K562 (cell line): ENCODE results near the gene GFRA1. TPM values are rescaled to one million over a fixed set of nuclear protein-coding genes. Genes with fewer than 3 reads are reported as not detected.
A peak's percentile ranks its signal among the peaks of the same experiment; 100 is the strongest.

Experiments
- ATAC-seq: fragments of 200-7000 bp; cut with Tn5 transposase; 3 replicates; pipeline ENCODE4 v1.9.1; 2020; ENCODE audit warnings: moderate library complexity
- BruUV-seq: library from RNA; stranded (reverse); fragments of 400-500 nt; replicated peaks from 2 replicates; lab custom pipeline; 2021; lab: Mats Ljungman, UMichigan
- CTCF ChIA-PET: fragments of 300-600 bp; formaldehyde crosslinking; extraction: SDS; loops from one replicate; lab custom pipeline; 2021; ENCODE audit warnings: low intra/inter-chr PET ratio; lab: Yijun Ruan, JAX
- POLR2A ChIA-PET: fragments of 300-600, 350-650 bp; sonication (Branson Sonifier 250); formaldehyde crosslinking; extraction: SDS; loops from one replicate; lab custom pipeline; 2021; ENCODE audit warnings: antibody characterized with exemption, inconsistent platforms; lab: Yijun Ruan, JAX
- DNase-seq, 4 experiments: peaks; one replicate each; pipeline versions ENCODE4 v3.0.0 to v3.0.0-alpha.2; 2011 to 2018; ENCODE audit warnings: low spot score in 3 of 4, mixed read lengths in 3 of 4; ENCODE audit errors: extremely low read depth in 1 of 4
- FAIRE-seq: peaks from 2 replicates; lab custom pipeline; 2011; peaks lifted over from hg19 to GRCh38; lab: Jason Lieb, UNC
- H2AFZ ChIP-seq: 2 replicates; pipeline ENCODE4 v1.6.0; 2011; ENCODE audit warnings: low read depth, low read length, control low read depth, inconsistent platforms
- H3K27ac ChIP-seq: fragments of 200-600 bp; 3 replicates; pipeline ENCODE4 v1.8.0; 2011; ENCODE audit warnings: low read depth, mild to moderate bottlenecking, control low read depth, inconsistent platforms, low read length, moderate library complexity, mixed read lengths; ENCODE audit errors: extremely low read depth
- H3K27me3 ChIP-seq, 2 experiments: fragments of 300-600 bp in 1 of 2; 2 replicates in 1 of 2; 3 replicates in 1 of 2; pipeline versions ENCODE4 v1.6.0 to v1.8.0; 2011; ENCODE audit warnings: inconsistent platforms in 2 of 2, low read length in 2 of 2, mild to moderate bottlenecking in 1 of 2, mixed read lengths in 1 of 2, moderate library complexity in 1 of 2; ENCODE audit not compliant: control insufficient read depth in 2 of 2, insufficient read depth in 2 of 2
- H3K36me3 ChIP-seq: fragments of 300-600 bp; 3 replicates; pipeline ENCODE4 v1.8.0; 2011; ENCODE audit warnings: mild to moderate bottlenecking, low read length, inconsistent platforms; ENCODE audit not compliant: control insufficient read depth, insufficient read depth
- H3K4me1 ChIP-seq, 2 experiments: fragments of 200-600 bp in 1 of 2; replicated peaks in 1 of 2; 2 replicates in 1 of 2; 3 replicates in 1 of 2; pipeline versions ENCODE4 v1.5.1 to v1.8.0; 2011; ENCODE audit warnings: inconsistent platforms in 2 of 2, low read length in 2 of 2, mild to moderate bottlenecking in 1 of 2, mixed read lengths in 1 of 2, moderate library complexity in 1 of 2; ENCODE audit not compliant: control insufficient read depth in 2 of 2, insufficient read depth in 2 of 2
- H3K4me2 ChIP-seq: 2 replicates; pipeline ENCODE4 v1.6.1; 2011; ENCODE audit warnings: low read length, control low read depth, inconsistent platforms, mixed read lengths; ENCODE audit not compliant: insufficient read depth
- H3K4me3 ChIP-seq: fragments of 200-600 bp; sonication (generic), shearing (Covaris generic); 2 replicates; pipeline ENCODE4 v1.5.1; 2016; ENCODE audit warnings: control low read depth, inconsistent platforms
- H3K79me2 ChIP-seq: fragments of 200-600 bp; 3 replicates; pipeline ENCODE4 v1.8.0; 2011; ENCODE audit warnings: low read length, inconsistent platforms; ENCODE audit not compliant: control insufficient read depth, insufficient read depth
- H3K9ac ChIP-seq, 2 experiments: 2 replicates each; pipeline versions ENCODE4 v1.6.0 to v1.6.1; 2011; ENCODE audit warnings: low read depth in 2 of 2, low read length in 2 of 2, control low read depth in 1 of 2, inconsistent platforms in 1 of 2, mild to moderate bottlenecking in 1 of 2, mixed read lengths in 1 of 2; ENCODE audit not compliant: insufficient read depth in 1 of 2
- H3K9me1 ChIP-seq: one replicate; pipeline ENCODE4 v1.6.0; 2011; ENCODE audit warnings: inconsistent platforms, mild to moderate bottlenecking, low read length, moderate library complexity; ENCODE audit not compliant: control insufficient read depth, insufficient read depth
- H3K9me3 ChIP-seq: replicated peaks from 2 replicates; pipeline ENCODE4 v1.5.1; 2011; ENCODE audit warnings: low read depth, low read length, inconsistent platforms; ENCODE audit not compliant: control insufficient read depth, insufficient read depth
- H4K20me1 ChIP-seq: replicated peaks from 2 replicates; pipeline ENCODE4 v1.6.1; 2011; ENCODE audit warnings: low read length, inconsistent platforms, mixed read lengths; ENCODE audit not compliant: control insufficient read depth, insufficient read depth
- ZFP36 ChIP-seq: fragments of 150-350 bp; IDR thresholded peaks from 2 replicates; pipeline ENCODE4 v1.6.1; 2018; ENCODE audit warnings: low read length, low read depth; ENCODE audit not compliant: partially characterized antibody
- ZKSCAN1 ChIP-seq: fragments of 150-350 bp; IDR thresholded peaks from 2 replicates; pipeline ENCODE4 v1.6.1; 2016; ENCODE audit warnings: low read depth, low read length
- ZNF695 ChIP-seq: fragments of 450-650 bp; formaldehyde crosslinking; IDR thresholded peaks from 2 replicates; pipeline ENCODE4 v1.4.0; 2020; ENCODE audit warnings: mild to moderate bottlenecking, moderate library complexity
- WGBS: fragments of 100-300 bp; shearing (Covaris generic); methylation state at CpG from one replicate; pipeline ENCODE4 v1.1.6; 2016; ENCODE audit warnings: low coverage, mixed read lengths; ENCODE audit not compliant: insufficient coverage; ENCODE audit errors: missing lambda C conversion rate; 5-methylcytosine and 5-hydroxymethylcytosine counted together
- in situ Hi-C: fragments of 300-500 bp; cut with MboI; formaldehyde crosslinking; loops from 4 replicates; pipeline ENCODE4 v1.15.0; 2018; ENCODE audit warnings: inconsistent platforms, mixed read lengths
- intact Hi-C: fragments of 100-400 bp; cut with micrococcal nuclease; formaldehyde crosslinking; loops from 2 replicates; pipeline ENCODE4 v1.14.2; 2022
- polyA plus RNA-seq, 8 experiments: library from polyadenylated mRNA; depleted of rRNA in 4 of 8; stranded (reverse) in 5 of 8; unstranded in 3 of 8; fragments of >200 nt; fragmentation: Nextera tagmentation in 2 of 8; fragmentation: Illumina TruSeq in 1 of 8; extraction: Ambion mirVana in 2 of 8; extraction: Trizol in 1 of 8; gene quantifications; 2 replicates each; pipeline versions ENCODE4 v1.2.1 to v1.2.3, GENCODE V29; 2011 to 2014; ENCODE audit warnings: inconsistent platforms in 1 of 8, missing spikeins in 1 of 8
- total RNA-seq, 7 experiments: library from RNA; depleted of rRNA in 6 of 7; stranded (reverse); fragments of >200 nt in 6 of 7; fragmentation: Illumina TruSeq in 2 of 7; extraction: Trizol in 2 of 7; gene quantifications; 2 replicates each; pipeline versions ENCODE4 v1.2.1 to v1.2.3, GENCODE V29; 2011 to 2021; ENCODE audit warnings: low replicate concordance in 1 of 7
- TF ChIP-seq, protein P1 (sequence below): fragments of 450-650 bp; IDR thresholded peaks from 2 replicates; pipeline ENCODE4 v1.6.1; 2016; ENCODE audit warnings: borderline replicate concordance

GFRA1 gene
- total and polyA plus RNA-seq, 9 of the 15 experiments (the other 6 are each of a cell fraction or from before 2014, with no cell fraction given): 0.04 TPM; not detected in 8

DNA sequence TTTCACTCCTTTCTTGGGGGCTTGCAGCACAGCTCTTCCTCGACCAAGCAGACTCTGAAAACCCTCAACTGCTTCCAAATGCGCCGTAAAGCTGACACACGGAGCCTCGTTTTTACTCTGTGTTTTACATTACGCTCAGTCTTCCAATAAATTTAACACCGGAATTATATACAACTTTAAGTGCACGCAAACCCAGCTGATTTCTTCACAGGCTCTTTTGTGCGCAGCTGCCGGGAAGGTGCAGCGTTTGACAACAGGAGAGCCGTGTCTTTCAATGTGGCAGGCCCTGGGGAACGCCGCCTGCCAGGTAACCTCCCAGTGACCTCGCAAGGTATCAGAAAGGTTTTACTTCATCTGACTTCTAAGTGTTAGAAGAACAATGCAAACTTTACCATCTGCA, 35.0 kb downstream of the GFRA1 start:
- Histone ChIP-seq H3K9ac (no peak overlapping the region), H3K79me2 (no peaks in the 10 kb centered on the region), H3K4me3 (no peak overlapping the region), H3K27me3 (no peaks in the 10 kb centered on the region), H4K20me1 (no peaks in the 10 kb centered on the region), H2AFZ (no peak overlapping the region), H3K4me2 (no peak overlapping the region), H3K27ac (no peak overlapping the region), H3K4me1 (no peaks in the 10 kb centered on the region; a peak in 1 of 5 replicates), H3K36me3 (no peaks in the 10 kb centered on the region), H3K9me3 (no peaks in the 10 kb centered on the region), H3K9me1 (no peaks in the 10 kb centered on the region)
- 1% methylated on average over 11 of the region's 15 CpGs for WGBS
- ChIA-PET POLR2A (no interaction called here), CTCF (no interaction called here)
- TF ChIP-seq ZKSCAN1 (no peak), ZNF695 (CRISPR knock-in tag) (no peak)
- in situ Hi-C loops: no loop called here
- intact Hi-C loops: no loop called here
- no TSS peak for BruUV-seq
- FAIRE-seq (no peak), DNase-seq (no peak), ATAC-seq (no peak)

DNA sequence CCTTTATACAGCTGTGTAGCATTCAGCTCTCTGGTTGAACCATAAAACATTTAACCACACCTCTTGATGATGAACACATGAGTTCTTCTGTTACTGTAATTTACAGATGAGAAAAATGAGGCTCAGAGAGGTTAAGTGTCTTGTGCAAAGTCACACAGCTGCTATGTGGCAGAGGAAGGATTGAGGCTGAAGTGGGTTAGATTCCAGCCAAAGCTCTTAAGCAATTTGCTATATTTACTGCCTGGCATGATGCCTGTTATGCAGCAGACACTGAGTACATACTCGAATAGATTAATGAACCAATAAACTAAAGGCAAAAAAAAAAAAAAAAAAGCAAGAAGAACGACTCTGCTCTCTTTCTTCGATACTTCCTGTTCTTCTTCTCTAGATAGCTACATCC, 35.7 kb downstream of the GFRA1 start:
- H3K27ac ChIP-seq: no peak overlapping the region
- H3K27me3 ChIP-seq: no peaks in the 10 kb centered on the region
- H3K79me2 ChIP-seq: no peaks in the 10 kb centered on the region
- DNase-seq (no peak), FAIRE-seq (no peak), ATAC-seq (no peak)
- no peaks in the 10 kb centered on the region; a peak in 1 of 5 replicates for H3K4me1 ChIP-seq
- TF ChIP-seq ZFP36: peak; percentile 6
- TF ChIP-seq, protein P1, sequence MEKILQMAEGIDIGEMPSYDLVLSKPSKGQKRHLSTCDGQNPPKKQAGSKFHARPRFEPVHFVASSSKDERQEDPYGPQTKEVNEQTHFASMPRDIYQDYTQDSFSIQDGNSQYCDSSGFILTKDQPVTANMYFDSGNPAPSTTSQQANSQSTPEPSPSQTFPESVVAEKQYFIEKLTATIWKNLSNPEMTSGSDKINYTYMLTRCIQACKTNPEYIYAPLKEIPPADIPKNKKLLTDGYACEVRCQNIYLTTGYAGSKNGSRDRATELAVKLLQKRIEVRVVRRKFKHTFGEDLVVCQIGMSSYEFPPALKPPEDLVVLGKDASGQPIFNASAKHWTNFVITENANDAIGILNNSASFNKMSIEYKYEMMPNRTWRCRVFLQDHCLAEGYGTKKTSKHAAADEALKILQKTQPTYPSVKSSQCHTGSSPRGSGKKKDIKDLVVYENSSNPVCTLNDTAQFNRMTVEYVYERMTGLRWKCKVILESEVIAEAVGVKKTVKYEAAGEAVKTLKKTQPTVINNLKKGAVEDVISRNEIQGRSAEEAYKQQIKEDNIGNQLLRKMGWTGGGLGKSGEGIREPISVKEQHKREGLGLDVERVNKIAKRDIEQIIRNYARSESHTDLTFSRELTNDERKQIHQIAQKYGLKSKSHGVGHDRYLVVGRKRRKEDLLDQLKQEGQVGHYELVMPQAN: no peak
- in situ Hi-C loops: no loop called here
- intact Hi-C loops: no loop called here
- no peak overlapping the region for H3K9ac ChIP-seq
- CTCF ChIA-PET: no interaction called here
- 0% methylated on average over 3 of the region's 3 CpGs for WGBS
- POLR2A ChIA-PET: no interaction called here
- H3K36me3 ChIP-seq: no peaks in the 10 kb centered on the region
- no peaks in the 10 kb centered on the region for H3K9me1 ChIP-seq
- H3K9me3 ChIP-seq: no peaks in the 10 kb centered on the region
- no TSS peak for BruUV-seq
- no peak overlapping the region for H2AFZ ChIP-seq
- no peaks in the 10 kb centered on the region for H4K20me1 ChIP-seq
- H3K4me3 ChIP-seq: no peak overlapping the region
- H3K4me2 ChIP-seq: no peak overlapping the region
